HG03064 (cell line): ENCODE measurements around the gene DNAH6.
"Not testable (repeated sequence)": the region's sequence is repeated elsewhere in the genome, so short reads cannot be mapped to it uniquely, and the experiment has no call there.

Experiments
- ATAC-seq: cut with Tn5 transposase; IDR thresholded peaks from one replicate; pipeline ENCODE4 v1.9.1; 2021; ENCODE audit warnings: low read depth; ENCODE audit not compliant: unreplicated experiment

The DNAH6 gene

GRCh38 chr2:84731185-84731584, 214.9 kb downstream of the DNAH6 start:
- no peak for ATAC-seq

- ATAC-seq = no peak
These were observed 216.8 kb downstream of the DNAH6 start for GRCh38 chr2:84732897-84733778.

- no peak for ATAC-seq
These were observed 219.1 kb downstream of the DNAH6 start for GRCh38 chr2:84735389-84735788.

- peak; percentile 88 for ATAC-seq
These were observed 225.0 kb downstream of the DNAH6 start for GRCh38 chr2:84741182-84741822.

- no peak for ATAC-seq
These were observed 232.0 kb downstream of the DNAH6 start for GRCh38 chr2:84748341-84748740.

- no peak for ATAC-seq
These were observed 233.1 kb downstream of the DNAH6 start for GRCh38 chr2:84749442-84749841.

- ATAC-seq = no peak
These were observed 238.8 kb downstream of the DNAH6 start for GRCh38 chr2:84755096-84755495.

GRCh38 chr2:84757648-84758047, 241.3 kb downstream of the DNAH6 start:
- no peak for ATAC-seq

- ATAC-seq = no peak
These were observed 250.5 kb downstream of the DNAH6 start for GRCh38 chr2:84766791-84767190.

- no peak for ATAC-seq
These were observed 252.5 kb downstream of the DNAH6 start for GRCh38 chr2:84768840-84769239.

GRCh38 chr2:84770280-84770679, 254.0 kb downstream of the DNAH6 start:
- ATAC-seq = no peak

- ATAC-seq = no peak
These were observed 255.0 kb downstream of the DNAH6 start for GRCh38 chr2:84771251-84771650.

GRCh38 chr2:84773562-84773961, 257.3 kb downstream of the DNAH6 start:
- not testable (repeated sequence) for ATAC-seq

GRCh38 chr2:84776011-84776410, 259.7 kb downstream of the DNAH6 start:
- ATAC-seq = no peak

- no peak for ATAC-seq
These were observed 262.8 kb downstream of the DNAH6 start for GRCh38 chr2:84778911-84779690.

- no peak for ATAC-seq
These were observed 263.5 kb downstream of the DNAH6 start for GRCh38 chr2:84779781-84780180.

- ATAC-seq = peak; percentile 61
These were observed 265.8 kb downstream of the DNAH6 start for GRCh38 chr2:84781942-84782716.

- ATAC-seq = no peak
These were observed 266.6 kb downstream of the DNAH6 start for GRCh38 chr2:84782717-84783442.

GRCh38 chr2:84785950-84786349, 269.7 kb downstream of the DNAH6 start:
- ATAC-seq = no peak

- no peak for ATAC-seq
These were observed 270.3 kb downstream of the DNAH6 start for GRCh38 chr2:84786601-84787000.
